Measurements from ENCODE around the gene TRIM16.
"Not testable (repeated sequence)": the region's sequence is repeated elsewhere in the genome, so short reads cannot be mapped to it uniquely, and the experiment has no call there.

TRIM16 gene

GRCh38 chr17:15613111-15613510, 71.0 kb downstream of the TRIM16 start:
- DNase-seq, result not testable (repeated sequence)

DNA sequence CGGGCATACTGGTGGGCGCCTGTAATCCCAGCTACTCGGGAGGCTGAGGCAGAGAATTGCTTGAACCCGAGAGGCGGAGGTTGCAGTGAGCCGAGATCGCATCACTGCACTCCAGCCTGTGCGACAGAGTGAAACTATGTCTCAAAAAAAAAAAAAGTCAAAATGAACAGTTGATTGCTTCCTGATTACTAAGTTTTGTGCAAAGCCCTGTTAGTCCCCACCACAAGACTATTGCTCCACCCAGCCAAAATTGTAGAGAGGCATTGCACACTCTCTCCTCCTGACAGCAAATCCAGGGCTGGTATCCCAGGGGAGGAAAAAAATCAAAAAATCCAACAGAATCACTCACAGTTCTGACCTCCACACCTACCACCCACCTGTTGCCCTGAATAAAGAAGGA, 91.2 kb downstream of the TRIM16 start:
- DNase-seq, result not testable (repeated sequence)

DNA sequence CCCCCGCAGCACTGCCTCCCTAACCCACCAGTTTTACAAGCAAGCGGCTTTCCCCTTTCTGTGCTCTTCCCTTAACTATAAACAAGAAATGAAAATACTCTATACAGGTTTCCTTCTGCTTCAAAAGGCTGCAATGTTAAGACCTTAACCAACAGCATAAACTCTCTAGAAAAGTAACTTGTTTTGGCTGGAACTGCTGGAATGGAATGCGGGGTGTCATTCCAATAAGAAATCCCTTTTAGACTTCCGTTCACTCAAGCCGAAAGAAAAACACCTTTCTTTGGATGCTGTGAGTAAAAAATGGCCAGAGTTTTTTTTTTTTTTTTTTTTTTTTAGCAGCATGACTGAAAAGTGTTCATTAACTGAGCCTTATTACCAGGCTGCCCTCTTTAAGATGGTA, 92.1 kb downstream of the TRIM16 start:
- not testable (repeated sequence) for DNase-seq

- not testable (repeated sequence) for DNase-seq
Observed at GRCh38 chr17:15590844-15591243, 93.3 kb downstream of the TRIM16 start.

DNA sequence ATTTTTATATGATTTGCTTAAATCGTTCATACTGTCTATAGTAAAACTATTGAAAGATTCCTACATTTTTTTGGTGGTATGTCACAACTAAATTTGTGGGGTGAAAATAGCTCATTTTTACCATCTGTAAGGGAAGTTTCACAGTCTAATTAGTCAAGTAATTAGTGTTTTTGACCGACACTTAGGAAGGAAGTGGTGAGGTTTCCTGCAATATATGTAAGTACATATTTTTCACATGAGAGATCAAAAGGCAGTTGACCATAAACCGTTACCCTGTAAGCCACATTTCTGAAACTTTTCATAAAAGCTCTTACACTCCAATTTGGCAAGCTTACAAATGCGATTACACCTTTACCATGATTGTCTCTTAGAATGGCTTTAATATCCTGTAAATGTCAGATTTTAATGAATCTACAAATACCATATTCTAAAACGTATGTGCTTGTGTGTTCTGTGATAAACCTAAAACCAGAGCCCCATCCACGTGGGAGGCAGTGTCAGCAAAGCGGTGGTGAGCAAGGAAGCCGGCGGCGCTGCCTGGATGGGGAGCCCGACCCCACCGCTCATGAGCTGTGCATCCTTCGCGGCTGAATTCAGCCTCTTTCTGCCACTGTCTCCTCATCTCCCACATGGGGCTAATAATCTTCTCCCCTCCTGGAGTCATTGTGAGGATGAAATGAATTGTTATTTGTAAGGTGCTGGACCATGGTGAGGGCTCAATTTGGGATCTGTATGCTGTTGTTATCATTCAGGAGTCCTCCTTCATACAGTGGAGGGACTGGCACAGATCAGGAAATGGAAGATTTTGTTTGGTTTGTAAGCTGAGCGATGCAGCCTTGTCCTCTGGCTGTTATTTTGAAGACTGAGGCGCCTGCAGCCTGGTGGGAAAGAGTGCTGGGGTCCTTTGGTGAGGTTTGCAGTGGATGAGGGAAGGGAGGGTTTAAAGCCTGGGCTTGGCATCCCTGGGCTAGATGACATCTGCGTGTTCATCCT, 94.3 kb downstream of the TRIM16 start:
- peak; percentile 6 for DNase-seq

DNA sequence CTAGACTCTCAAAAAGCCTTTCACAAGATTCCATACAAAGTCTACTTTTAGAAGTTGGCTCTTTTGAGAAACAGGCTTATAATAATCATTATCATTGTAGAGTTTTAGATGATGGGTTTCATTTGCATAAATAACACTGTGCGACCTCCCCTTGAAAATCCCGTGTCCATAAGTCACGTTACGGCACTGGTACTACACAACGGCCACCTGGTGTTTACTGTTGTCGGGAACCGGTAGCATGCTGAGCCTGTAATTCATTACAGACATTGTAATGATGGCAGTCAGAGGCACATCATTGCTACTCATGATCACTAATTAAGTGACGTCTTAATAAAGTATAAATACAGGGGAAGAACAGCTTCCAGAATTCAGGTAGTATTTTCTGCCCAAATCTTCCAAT, 96.1 kb downstream of the TRIM16 start:
- not testable (repeated sequence) for DNase-seq

GRCh38 chr17:15583313-15583712, 100.8 kb downstream of the TRIM16 start:
- DNase-seq, result not testable (repeated sequence)

- not testable (repeated sequence) for DNase-seq
Observed at GRCh38 chr17:15581462-15581861, 102.6 kb downstream of the TRIM16 start.
